ENCODE measurements around the gene SIAH1. TPM values are rescaled to one million over a fixed set of nuclear protein-coding genes. Genes with fewer than 3 reads are reported as not detected.

The SIAH1 gene
- total and polyA plus RNA-seq, 12 donors: 9.9 to 27.5 (median 17.6) TPM

- Histone ChIP-seq H3K27me3 (no peaks in the 10 kb centered on the region), H3K4me1 (replicated peaks in 1 of 2) (peaks cover 0 to 8% of the 10 kb centered on the region in 2 donors), H3K9me3 (replicated peaks in 1 of 3) (no peaks in the 10 kb centered on the region), H3K27ac (peak overlapping the region in 4 of 5 donors; percentile 5 to 78 (median 57)), H3K36me3 (replicated peaks in 1 of 2) (no peaks in the 10 kb centered on the region), H3K4me3 (no peak overlapping the region)
- intact Hi-C loops (cut with DNase I): no loop called here
- 37 to 51% (median 46%) methylated on average over 11 of the region's 11 CpGs for WGBS, 4 donors
- DNase-seq: peak; percentile 65 to 89 (median 79)
- TF ChIP-seq CTCF (IDR thresholded peaks at IDR 0.05): no peak
- peak in 1 of 2 donors; percentile 35 for TF ChIP-seq POLR2A (IDR thresholded peaks at IDR 0.05)
Measured at GRCh38 chr16:48393485-48394354, 8.5 kb upstream of the SIAH1 start.

- no peak overlapping the region for H3K4me3 ChIP-seq
- H3K36me3 ChIP-seq (replicated peaks in 1 of 2): no peaks in the 10 kb centered on the region
- no peak for DNase-seq
- intact Hi-C loops (cut with DNase I): no loop called here
- 89 to 94% (median 92%) methylated on average over 5 of the region's 5 CpGs for WGBS, 4 donors
- no peaks in the 10 kb centered on the region for H3K27me3 ChIP-seq
- no peak overlapping the region for H3K27ac ChIP-seq
- H3K4me1 ChIP-seq (replicated peaks in 1 of 2): peaks cover 0 to 8% of the 10 kb centered on the region in 2 donors
- no peak for TF ChIP-seq CTCF (IDR thresholded peaks at IDR 0.05)
- TF ChIP-seq POLR2A (IDR thresholded peaks at IDR 0.05): no peak
- no peaks in the 10 kb centered on the region for H3K9me3 ChIP-seq (replicated peaks in 1 of 3)
Measured at GRCh38 chr16:48392407-48392806, 7.2 kb upstream of the SIAH1 start.

- peak overlapping the region in 2 of 5 donors; percentile 82 to 99 for H3K27ac ChIP-seq
- H3K27me3 ChIP-seq: no peaks in the 10 kb centered on the region
- no peaks in the 10 kb centered on the region for H3K36me3 ChIP-seq (replicated peaks in 1 of 2)
- peak in 6 of 7 donors; percentile 18 to 68 (median 42) for DNase-seq
- intact Hi-C loops (cut with DNase I): no loop called here
- H3K4me1 ChIP-seq (replicated peaks in 1 of 2): peaks cover 19 to 26% of the 10 kb centered on the region in 2 donors
- H3K4me3 ChIP-seq: no peak overlapping the region
- H3K9me3 ChIP-seq (replicated peaks in 1 of 3): no peaks in the 10 kb centered on the region
- TF ChIP-seq POLR2A (IDR thresholded peaks at IDR 0.05): no peak
- 60 to 69% (median 67%) methylated on average over 17 of the region's 17 CpGs for WGBS, 4 donors
Measured at GRCh38 chr16:48386559-48387312, 1.5 kb upstream of the SIAH1 start.

GRCh38 chr16:48384520-48385252, 527 bp downstream of the SIAH1 start:
- intact Hi-C loops (cut with DNase I): no loop called here
- DNase-seq: peak; percentile 54 to 76 (median 67)
- Histone ChIP-seq H3K27ac (peak overlapping the region; percentile 48 to 100 (median 99)), H3K27me3 (no peaks in the 10 kb centered on the region), H3K36me3 (replicated peaks in 1 of 2) (no peaks in the 10 kb centered on the region), H3K4me1 (replicated peaks in 1 of 2) (peaks cover 34 to 35% of the 10 kb centered on the region in 2 donors), H3K9me3 (replicated peaks in 1 of 3) (no peaks in the 10 kb centered on the region), H3K4me3 (peak overlapping the region; percentile 36 to 98 (median 92))
- 0% methylated on average over 6 to 86 of the region's 103 CpGs for WGBS, 4 donors
- TF ChIP-seq CTCF (IDR thresholded peaks at IDR 0.05) (no peak), POLR2A (IDR thresholded peaks at IDR 0.05) (peak in 1 of 2 donors; percentile 46)

Measured in adrenal gland (tissue), 12 donors.